ENCODE data around the gene ERC2.

DNA sequence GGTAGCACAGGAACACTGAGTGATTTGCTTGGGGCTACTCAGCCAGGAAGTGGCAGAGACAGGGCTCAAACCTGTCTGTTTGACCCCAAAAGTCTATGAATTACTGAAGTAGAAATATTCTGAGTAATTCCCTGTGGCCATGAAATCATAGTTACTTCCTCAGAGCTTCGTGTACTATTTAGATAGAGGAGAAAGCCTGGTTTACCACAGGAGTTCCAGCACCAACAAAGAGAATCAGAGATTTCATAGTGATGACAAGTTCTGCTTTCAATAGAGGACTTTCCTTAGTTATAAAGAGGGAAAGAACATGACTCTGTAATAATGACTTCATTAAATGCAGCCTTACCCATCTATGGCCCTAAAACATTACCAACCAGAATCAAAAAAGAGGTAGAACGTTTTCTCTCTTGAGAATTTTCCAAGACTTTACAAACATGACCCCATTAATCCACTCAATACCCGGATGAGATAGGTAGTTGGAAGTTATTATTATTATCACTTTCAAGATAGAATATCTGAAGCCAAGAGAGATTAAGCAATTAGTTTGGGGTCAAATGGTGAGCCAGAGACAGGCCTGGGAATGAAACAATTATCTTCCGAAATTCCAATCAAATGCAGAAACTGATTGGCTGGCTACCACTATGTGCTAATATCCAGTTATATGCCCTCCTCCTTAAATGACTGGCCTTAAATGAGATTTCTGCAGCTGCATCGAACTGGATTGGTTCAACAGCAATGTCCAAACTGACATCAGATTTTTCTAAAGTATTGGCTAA is 967.5 kb downstream of the ERC2 start:
- TF ChIP-seq ZNF354C (tag by site-specific recombination; IDR thresholded peaks at IDR 0.05; ENCODE audit: borderline replicate concordance, low read depth) (no peak), ZNF561 (tag by site-specific recombination; IDR thresholded peaks at IDR 0.05; ENCODE audit: borderline replicate concordance) (no peak)

Measured in HEK293 (cell line).